ENCODE results near the gene LGMN.
A peak's percentile ranks its signal among the peaks of the same experiment; 100 is the strongest.

Gene LGMN

DNA sequence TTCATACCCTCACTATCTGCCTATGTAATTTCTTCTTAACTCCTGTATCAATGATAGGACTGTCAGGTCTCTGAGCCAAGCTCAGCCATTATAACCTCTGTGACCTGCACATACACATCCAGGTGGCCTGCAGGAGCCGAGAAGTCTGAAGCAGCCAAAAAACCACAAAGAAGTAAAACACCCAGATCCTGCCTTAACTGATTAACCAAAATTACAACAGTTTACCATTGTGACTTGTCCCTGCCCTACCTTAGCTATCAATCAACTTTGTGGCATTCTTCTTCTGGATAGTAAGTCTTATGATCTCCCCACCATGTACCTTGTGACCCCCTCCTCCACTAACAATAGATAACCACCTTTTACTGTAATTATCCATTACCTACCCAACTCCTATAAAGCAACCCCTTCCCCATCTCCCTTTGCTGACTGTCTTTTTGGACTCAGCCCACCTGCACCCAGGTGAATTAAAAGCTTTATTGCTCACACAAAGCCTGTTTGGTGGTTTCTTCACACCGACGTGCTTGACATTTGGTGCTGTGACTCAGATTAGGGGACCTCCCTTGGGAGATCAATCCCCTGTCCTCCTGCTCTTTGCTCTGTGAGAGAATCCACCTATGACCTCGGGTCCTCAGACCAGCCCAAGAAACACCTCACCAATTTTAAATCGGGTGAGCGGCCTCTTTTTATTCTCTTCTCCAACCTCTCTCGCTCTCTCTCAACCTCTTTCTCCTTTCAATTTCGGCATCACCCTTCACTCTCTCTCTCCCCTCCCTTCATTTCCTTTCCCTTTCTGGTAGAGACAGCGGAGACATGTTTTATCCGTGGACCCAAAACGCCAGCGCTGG lies 11.5 kb upstream of the LGMN start:
- DNase-seq, result no peak

- no peak for DNase-seq
These were observed 10.9 kb upstream of the LGMN start for GRCh38 chr14:92759300-92759678.

DNA sequence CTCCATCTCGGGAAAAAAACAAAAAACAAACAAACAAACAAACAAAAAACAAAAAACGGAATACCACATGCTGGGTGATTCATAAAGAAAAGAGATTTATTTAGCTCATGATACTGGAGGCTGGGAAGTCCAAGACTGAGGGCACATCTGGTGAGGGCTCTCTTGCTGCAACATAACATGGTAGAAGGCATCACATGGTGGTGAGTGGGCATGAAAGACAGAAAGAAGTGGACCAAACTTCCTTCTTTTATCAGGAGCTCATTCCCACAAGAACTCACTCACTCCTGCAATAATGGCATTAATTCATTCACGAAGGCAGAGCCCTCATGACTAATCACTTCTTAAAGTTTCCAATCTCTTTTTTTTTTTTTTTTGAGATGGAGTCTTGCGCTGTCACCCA lies 8.0 kb upstream of the LGMN start:
- DNase-seq, result no peak

GRCh38 chr14:92755495-92755894 lies 7.1 kb upstream of the LGMN start:
- DNase-seq, result no peak

DNA sequence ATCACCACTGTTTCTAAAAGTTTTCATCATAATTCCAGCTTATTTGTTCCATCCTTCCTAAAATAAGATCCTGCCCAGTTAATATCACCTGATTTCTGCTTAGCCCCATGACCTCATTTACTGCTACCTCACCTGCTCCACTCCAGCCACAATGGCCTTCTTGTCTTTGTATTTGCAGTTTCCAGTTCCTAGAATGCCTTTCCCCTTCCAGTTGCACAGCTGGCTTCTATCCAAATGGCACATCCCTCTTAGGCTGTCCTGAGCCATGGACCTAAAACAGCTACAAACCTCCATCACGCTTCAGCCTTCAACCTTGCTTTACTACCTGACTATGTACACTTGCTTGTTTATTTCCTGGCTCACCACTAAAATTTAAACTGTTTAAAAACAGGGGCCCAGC lies 6.5 kb upstream of the LGMN start:
- no peak for DNase-seq

DNA sequence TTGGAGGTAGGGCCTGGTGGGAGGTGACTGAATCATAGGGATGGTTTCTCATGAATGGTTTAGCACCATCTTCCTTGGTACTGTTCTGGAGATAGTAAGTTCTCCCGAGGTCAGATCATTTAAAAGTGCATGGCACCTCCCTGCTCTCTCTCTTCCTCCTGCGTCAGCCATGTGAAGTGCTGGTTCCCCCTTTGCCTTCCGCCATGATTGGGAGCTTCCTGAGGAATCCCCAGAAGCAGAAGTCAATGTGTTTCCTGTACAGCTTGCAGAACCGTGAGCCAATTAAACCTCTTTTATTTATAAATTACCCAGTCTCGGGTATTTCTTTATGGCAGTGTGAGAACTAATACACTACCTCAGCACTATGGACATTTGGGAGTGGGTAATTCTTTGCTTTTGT lies 4.8 kb upstream of the LGMN start:
- no peak for DNase-seq

DNA sequence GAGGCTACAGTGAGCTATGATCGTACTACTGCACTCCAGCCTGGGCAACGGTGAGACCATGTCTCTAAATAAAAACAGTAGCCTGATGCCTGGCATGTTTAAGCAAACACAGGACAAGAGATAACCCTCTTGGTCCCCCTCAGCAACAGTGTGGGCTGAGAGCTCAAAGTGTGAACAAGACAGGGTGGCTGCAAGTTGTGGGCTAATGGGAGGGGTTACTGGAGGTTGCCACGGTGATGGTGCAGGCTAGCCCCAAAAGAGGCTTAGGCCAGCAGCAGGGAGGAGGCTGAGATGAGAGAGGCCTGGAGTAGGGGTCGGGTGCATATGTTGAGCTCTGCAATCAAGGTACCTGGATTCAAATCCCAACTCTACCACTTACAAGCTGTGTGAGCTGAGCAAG lies 3.4 kb upstream of the LGMN start:
- no peak for DNase-seq

DNA sequence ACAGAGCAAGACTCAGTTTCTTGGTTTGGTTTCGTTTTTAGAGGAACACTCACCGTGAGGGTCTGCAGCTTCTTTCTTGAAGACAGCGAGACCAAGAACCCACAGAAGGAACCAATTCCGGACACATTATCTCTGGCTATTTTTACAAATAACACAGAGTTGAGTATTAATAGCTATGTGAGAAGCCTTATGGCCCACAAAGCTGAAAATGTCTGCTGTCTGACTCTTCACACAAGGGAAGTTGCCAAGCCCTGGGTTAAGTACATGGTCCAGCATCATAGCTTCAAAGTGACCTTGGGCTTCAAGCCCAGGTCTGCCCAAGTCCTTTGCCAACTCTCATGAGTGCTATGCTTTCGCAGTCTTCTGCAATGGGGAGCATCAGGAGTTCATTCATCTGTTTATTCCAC lies 2.6 kb upstream of the LGMN start:
- no peak for DNase-seq

GRCh38 chr14:92750222-92750728 lies 1.8 kb upstream of the LGMN start:
- peak; percentile 67 for DNase-seq

DNA sequence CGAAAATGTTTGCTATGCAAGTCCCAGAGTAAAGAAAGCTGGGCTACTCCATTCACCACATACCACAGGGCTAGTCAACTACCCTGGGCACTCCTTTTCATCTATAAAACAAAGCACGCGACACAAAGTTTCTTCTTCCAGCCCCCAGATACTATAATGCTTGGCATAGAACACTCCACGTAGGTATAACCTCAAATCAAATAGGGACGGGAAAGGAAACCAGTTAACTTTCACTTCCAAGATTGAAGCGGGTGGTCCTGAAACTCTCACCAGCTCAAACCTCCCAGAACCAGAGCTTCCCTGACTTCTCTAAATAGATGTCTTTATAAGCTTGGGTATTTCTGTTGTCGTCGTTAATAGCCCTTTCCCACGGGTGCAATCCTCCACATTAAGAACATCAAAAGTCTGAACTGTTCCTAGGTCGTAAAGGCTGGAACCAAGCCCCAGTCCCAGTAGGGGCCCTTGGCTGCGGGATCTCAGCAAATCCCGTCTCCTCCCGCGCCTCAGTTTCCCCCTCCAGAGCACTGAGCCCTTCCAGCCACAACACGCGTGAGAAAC lies 647 bp downstream of the LGMN start:
- no peak for DNase-seq

DNA sequence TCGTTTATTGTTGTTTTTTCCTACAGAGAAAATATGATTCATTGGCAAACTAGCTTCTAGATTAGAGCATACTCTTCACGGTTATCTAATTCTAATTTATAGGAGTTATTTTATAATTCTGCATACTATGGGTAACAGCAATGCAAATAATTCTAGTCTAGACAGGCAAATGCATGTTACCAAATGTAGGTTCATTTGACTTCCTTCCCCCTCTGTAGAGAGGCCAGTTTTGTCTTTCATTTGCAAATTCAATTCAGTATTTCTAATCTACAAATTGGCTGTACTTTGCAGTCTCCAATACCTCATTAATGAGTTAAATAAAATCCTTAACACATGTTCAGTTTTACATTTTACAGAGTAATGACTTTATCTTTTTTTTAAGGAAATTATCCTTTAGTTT lies 4.2 kb downstream of the LGMN start:
- DNase-seq, result no peak

- no peak for DNase-seq
These were observed 8.0 kb downstream of the LGMN start for GRCh38 chr14:92740440-92740839.

DNA sequence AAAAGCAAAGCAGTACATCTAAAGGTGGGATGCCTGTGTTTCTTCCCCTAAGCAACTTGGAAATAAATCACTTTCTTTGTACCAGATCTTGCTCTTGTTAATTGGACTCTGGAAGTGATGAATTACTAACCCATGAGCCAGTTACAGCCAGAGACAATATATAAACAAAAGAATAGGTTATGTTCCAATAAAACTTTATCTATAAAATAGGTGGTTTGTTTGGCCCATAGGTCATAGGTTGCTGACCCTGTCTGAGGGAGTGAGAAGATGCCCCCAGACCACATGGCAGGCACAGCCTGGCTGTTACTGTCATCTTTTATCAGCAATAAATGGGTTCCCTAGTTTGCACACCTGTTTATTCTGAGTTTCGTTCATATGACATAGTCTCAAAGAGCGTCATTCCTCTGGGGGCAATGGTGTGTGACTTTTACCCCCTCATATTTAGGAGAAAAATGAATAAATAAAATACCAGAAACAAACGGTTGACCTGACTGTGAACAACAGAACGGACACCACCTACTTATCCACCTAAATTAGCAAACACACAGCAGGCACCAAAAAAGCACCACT lies 10.7 kb downstream of the LGMN start:
- DNase-seq, result no peak

- no peak for DNase-seq
These were observed 11.2 kb downstream of the LGMN start for GRCh38 chr14:92737206-92737605.

DNA sequence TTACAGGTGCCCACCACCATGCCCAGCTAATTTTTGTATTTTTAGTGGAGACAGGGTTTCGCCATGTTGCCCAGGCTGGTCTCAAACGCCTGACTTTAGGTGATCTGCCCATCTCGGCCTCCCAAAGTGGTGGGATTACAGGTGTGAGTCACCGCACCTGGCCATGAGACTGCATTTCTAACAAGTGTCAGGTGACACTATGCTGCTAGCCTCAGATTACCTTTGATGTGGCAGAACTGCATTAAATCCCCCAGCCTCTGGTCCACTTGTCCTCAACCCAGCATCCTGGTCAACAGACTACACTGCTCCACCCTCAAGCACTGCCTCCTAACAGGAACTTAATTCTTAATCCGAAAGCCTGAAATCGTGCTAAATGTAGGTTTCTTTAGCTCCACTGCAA lies 13.1 kb downstream of the LGMN start:
- DNase-seq, result no peak

DNA sequence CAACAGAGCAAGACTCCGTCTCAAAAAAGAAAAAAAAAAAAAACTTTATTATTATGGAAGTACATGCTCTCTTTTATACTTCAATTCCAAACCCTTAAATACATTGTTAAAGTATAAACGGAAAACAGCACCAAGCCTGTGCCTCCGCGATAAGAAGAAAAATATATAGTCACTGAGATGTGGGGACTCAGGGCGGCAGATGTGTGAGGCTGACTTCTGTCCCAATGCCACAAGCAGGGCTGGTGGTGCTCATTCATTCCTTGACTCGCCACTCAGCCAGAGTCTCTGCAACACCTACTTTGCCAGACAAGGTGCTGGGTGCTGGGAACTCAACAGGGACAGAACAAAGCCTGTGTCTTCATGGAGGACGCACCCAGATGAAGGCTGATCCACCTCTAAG lies 13.8 kb downstream of the LGMN start:
- no peak for DNase-seq

- DNase-seq, result no peak
These were observed 15.4 kb downstream of the LGMN start for GRCh38 chr14:92733007-92733406.

GRCh38 chr14:92731622-92732115 lies 16.8 kb downstream of the LGMN start:
- no peak for DNase-seq

GRCh38 chr14:92729634-92730358 lies 18.6 kb downstream of the LGMN start:
- DNase-seq, result no peak

DNA sequence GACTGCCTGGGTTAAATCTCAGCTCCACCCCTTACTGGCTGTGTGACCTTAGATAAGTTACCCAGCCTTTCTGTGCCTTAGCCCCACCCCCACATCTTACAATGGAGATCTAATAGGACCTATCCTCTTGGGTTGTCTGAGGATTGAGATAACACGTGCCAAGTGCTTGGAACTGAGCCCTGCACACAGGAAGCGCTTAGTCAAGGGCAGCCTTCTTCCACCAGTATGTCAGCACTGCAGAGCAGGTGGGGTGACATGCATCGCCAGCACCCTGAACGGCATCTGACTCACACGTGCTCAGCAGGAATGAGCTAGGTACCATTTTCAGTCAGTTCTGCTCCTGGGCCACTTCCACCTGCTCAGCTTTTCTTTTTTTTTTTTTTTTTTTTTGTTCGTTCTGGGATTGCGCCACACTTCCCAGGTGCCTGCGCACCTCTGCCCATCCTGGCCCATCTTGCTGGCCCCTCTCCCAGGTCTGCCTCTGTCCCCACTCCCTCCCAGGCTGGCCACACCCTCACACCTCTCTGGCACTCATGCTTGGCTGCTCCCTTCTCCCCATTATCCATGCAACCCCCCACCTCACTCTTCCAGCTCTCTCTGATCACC lies 19.6 kb downstream of the LGMN start:
- DNase-seq, result peak; percentile 21

DNA sequence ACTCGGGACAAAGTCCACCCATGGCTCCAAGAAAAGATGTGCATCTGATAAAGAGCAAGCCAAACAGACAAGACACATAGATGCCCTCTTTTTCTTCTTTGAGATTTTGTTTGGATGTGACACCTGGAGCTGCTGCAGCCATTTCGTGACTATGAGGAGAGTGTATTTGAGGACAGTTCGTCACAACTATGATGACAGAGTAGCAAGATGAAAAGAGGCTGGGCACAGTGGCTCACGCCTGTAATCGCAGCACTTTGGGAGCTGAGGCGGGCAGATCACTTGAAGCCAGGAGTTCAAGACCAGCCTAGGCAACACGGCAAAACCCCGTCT lies 21.5 kb downstream of the LGMN start:
- DNase-seq, result no peak

GRCh38 chr14:92726135-92726932 lies 22.1 kb downstream of the LGMN start:
- peak; percentile 45 for DNase-seq
